RWPE1 (cell line): ENCODE data around the gene MCFD2.

Experiments used
- CTCF ChIA-PET: fragments of 350-600 bp; sonication (Branson Sonifier 250); formaldehyde crosslinking; extraction: SDS; loops from one replicate; lab custom pipeline; 2021; lab: Yijun Ruan, JAX
- POLR2A ChIA-PET: fragments of 400-600 bp; formaldehyde crosslinking; extraction: SDS; loops from one replicate; lab custom pipeline; 2020; ENCODE audit warnings: antibody characterized with exemption; ENCODE audit not compliant: low non-redundant PET; lab: Yijun Ruan, JAX
- DNase-seq: peaks from one replicate; pipeline ENCODE4 v3.0.0; 2012; ENCODE audit warnings: low spot score
- H3K27ac ChIP-seq: fragments of 450-650 bp; 2 replicates; pipeline ENCODE4 v1.5.1; 2017
- TF ChIP-seq, protein P1 (sequence below): fragments of 450-650 bp; conservative IDR thresholded peaks from 2 replicates; pipeline ENCODE4 v1.5.1; 2017; ENCODE audit warnings: low read depth, mild to moderate bottlenecking

Gene MCFD2

DNA sequence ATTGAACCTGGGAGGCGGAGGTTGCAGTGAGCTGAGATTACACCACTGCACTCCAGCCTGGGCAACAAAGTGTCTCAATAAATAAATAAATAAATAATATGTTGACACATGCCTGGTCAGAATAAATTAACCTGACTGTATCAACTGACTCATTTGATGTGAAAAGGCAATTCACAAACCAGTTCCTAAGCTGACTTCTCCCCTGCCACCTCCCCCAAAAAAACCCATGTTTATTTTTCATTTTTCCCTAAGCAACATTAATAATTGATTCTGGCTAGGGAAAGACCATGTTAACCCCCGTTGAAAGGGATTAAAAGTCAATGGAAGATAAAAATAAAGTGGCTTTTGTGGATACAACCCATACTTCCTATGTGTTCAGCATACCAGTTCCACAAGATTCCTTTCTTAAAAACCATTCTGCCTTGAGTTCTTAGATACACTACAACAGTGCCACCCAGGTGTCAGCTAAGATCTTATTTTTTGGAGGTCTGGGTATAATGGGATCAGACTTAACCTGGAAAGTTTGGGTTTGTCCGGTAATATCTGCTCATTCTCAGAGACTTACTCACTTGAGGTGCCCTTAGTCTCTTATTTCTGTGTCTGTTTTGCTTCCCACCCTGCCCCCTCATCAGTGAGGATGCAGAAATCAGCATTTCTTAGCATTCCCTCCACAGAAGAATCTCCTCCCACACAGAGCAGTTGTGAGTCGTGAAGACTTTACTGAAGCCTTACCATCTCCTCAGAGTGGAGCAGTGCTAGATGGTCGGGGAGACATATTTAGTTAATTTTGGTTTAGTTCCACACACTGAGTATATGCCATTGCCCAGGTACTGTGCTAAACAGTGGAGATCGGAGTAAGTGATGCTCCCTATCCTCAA lies 10.1 kb upstream of the MCFD2 start:
- H3K27ac ChIP-seq = no peak overlapping the region
- CTCF ChIA-PET = interaction anchor here (0.6 kb wide), 1 partner anchor 148 kb away, joined by 3 read pairs; no protein-coding TSS in a partner anchor
- TF ChIP-seq, protein P1, sequence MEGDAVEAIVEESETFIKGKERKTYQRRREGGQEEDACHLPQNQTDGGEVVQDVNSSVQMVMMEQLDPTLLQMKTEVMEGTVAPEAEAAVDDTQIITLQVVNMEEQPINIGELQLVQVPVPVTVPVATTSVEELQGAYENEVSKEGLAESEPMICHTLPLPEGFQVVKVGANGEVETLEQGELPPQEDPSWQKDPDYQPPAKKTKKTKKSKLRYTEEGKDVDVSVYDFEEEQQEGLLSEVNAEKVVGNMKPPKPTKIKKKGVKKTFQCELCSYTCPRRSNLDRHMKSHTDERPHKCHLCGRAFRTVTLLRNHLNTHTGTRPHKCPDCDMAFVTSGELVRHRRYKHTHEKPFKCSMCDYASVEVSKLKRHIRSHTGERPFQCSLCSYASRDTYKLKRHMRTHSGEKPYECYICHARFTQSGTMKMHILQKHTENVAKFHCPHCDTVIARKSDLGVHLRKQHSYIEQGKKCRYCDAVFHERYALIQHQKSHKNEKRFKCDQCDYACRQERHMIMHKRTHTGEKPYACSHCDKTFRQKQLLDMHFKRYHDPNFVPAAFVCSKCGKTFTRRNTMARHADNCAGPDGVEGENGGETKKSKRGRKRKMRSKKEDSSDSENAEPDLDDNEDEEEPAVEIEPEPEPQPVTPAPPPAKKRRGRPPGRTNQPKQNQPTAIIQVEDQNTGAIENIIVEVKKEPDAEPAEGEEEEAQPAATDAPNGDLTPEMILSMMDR = no peak
- POLR2A ChIA-PET = no interaction called here
- DNase-seq = peak; percentile 46

DNA sequence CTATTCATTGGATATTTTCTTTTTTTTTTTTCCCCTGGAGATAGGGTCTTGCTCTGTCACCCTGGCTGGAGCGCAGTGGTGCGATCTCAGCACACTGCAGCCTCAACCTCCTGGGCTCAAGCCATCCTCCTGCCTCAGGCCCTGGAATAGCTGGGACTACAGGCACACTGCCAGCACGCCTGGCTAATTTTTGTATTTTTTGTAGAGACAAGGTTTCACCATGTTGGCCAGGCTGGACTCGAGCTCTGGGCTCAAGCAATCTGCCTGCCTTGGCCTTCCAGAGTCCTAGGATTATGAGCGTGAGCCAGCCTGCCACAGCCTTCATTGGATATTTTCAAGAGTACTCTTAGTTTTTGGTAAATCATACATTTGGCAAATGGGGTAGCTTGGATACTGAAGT lies 9.0 kb upstream of the MCFD2 start:
- POLR2A ChIA-PET = no interaction called here
- CTCF ChIA-PET = interaction anchor here (0.7 to 1.2 kb wide), 2 partner anchors 10 to 23 kb away, joined by 3 to 4 read pairs; no protein-coding TSS in a partner anchor
- no peak for DNase-seq
- TF ChIP-seq, protein P1 = no peak
- H3K27ac ChIP-seq = no peak overlapping the region

DNA sequence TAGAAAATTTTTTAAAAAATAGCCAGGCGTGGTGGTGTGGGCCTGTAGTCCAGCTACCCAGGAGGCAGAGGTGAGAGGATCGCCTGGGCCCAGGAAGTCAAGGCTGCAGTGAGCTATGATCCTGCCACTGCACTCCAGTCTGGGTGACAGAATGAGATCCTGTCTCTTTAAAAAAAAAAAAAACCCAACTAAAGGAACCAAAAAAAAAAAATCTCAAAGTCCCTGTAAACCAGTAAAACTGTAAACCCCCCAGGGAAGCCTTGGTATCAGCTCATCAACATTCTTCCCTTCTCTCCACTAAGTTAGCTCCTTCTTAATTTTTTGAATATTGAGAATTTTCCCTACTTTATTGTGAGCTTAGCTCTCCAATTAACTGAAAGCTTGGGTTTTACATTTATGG lies 8.4 kb upstream of the MCFD2 start:
- no peak overlapping the region for H3K27ac ChIP-seq
- POLR2A ChIA-PET = interaction anchor here (0.7 kb wide), 1 partner anchor 382 kb away, joined by 3 read pairs; no protein-coding TSS in a partner anchor
- no peak for DNase-seq
- TF ChIP-seq, protein P1 = no peak
- CTCF ChIA-PET = interaction anchor here (0.7 to 1.2 kb wide), 2 partner anchors 9 to 24 kb away, joined by 3 to 4 read pairs; no protein-coding TSS in a partner anchor

DNA sequence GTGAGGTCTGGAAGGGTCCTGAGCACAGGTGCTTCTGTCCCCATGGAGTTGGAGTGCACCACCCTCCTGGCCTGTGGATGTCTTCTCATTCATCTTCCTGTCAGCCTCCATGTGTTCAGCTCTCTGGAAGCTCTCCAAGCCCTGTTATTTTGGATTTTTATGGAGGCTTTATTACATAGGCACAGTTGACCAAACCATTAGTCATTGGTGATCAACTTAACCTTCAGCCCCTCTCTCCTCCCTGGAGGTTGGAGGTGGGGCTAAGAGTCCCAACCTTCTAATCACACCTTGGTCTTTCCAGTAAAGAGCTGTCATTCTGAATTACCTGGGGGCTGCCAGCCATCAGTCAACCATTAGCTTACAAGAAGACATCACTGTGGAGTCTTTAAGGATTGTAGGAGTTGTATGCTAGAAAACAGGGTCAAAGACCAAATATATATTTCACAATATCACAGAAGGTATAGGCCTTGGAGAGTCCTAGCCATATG lies 7.5 kb upstream of the MCFD2 start:
- no peak overlapping the region for H3K27ac ChIP-seq
- TF ChIP-seq, protein P1 = no peak
- DNase-seq = no peak
- CTCF ChIA-PET = interaction anchor here (0.8 kb wide), 1 partner anchor 16 kb away, joined by 3 read pairs; no protein-coding TSS in a partner anchor
- POLR2A ChIA-PET = no interaction called here

DNA sequence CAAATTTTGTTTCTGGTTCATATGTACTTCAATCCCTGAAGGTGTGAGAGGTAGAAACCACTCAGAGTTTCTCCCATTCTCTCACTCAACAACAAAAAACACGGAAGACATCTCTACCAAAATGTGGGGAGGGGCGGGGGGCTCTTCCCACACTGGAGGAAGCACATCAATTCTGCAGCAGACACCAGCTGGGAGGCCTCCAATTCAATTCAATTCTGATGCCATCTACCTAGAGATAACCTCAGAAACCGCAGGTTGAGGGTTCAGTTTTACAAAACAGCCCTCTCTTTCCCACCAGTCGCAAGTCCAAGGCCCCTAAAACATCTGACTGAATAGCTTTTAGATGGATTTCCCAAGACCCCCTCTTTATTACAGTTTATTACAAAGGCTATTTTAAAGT lies 7.0 kb upstream of the MCFD2 start:
- H3K27ac ChIP-seq = no peak overlapping the region
- DNase-seq = no peak
- TF ChIP-seq, protein P1 = no peak
- POLR2A ChIA-PET = no interaction called here
- CTCF ChIA-PET = interaction anchor here (0.5 to 0.8 kb wide), 2 partner anchors 14 to 16 kb away, joined by 3 read pairs; no protein-coding TSS in a partner anchor

DNA sequence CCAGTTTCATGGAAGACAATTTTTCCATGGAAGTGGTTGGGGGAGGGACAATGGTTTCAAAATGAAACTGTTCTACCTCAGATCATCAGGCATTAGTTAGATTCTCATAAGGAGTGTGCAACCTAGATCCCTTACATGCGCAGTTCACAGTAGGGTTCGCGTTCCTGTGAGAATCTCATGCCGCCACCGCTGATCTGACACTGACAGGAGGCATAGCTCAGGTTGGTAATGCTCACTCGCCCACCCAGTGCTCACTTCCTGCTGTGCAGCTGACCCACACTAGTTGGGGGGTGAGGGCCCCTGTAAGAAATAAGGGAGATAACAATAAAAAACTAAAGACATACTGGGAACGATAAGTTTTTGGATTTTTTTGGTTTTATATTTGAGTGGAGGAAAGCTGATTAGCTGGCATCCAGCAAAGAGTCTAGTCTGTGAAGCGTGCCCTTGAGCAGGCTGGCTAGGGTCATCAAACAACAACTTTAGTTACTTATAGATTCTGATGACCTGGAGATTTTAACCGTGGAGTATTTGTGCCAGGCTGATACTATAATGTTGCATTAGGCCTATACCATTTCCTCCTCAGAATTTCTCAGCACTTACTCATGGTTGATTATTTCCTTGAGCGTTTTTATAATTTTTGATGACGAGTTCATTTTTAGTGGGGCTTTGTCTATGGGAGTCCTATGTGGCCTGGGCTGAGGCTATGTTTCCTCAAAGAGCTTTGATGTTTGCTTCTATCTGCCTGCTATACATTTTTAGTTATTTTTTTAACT lies 6.3 kb upstream of the MCFD2 start:
- peak; percentile 58 for DNase-seq
- CTCF ChIA-PET = interaction anchor here (0.5 kb wide), 1 partner anchor 15 kb away, joined by 3 read pairs; no protein-coding TSS in a partner anchor
- POLR2A ChIA-PET = no interaction called here
- H3K27ac ChIP-seq = no peak overlapping the region
- TF ChIP-seq, protein P1 = no peak
